Activated CD4-positive, alpha-beta T cell treated with anti-CD3 and anti-CD28 coated beads, Interleukin-2, amount 10 ng/mL, durations not matched to agents 7 days and 5 days (primary cell): ENCODE results near the gene ARHGAP23. TPM values are rescaled to one million over a fixed set of nuclear protein-coding genes. Genes with fewer than 3 reads are reported as not detected.
A peak's percentile ranks its signal among the peaks of the same experiment; 100 is the strongest.
"Not testable (repeated sequence)": the region's sequence is repeated elsewhere in the genome, so short reads cannot be mapped to it uniquely, and the experiment has no call there.

Source experiments
- CTCF ChIA-PET: fragments of 350-600 bp; sonication (Branson Sonifier 250); formaldehyde crosslinking; loops from one replicate; lab custom pipeline; 2021; ENCODE audit warnings: antibody characterized with exemption; lab: Charles Lee
- POLR2A ChIA-PET: fragments of 350-600 bp; sonication (Branson Sonifier 250); formaldehyde crosslinking; loops from one replicate; lab custom pipeline; 2021; ENCODE audit warnings: antibody characterized with exemption; lab: Charles Lee
- DNase-seq: peaks from one replicate; pipeline ENCODE4 v3.0.0-alpha.2; 2020
- H3K27ac Mint-ChIP-seq: one replicate; pipeline ENCODE4 v1.8.0; 2021; ENCODE audit warnings: mild to moderate bottlenecking, moderate library complexity, mixed read lengths
- H3K27me3 Mint-ChIP-seq: one replicate; pipeline ENCODE4 v1.8.0; 2021; ENCODE audit warnings: mixed read lengths
- H3K36me3 Mint-ChIP-seq: one replicate; pipeline ENCODE4 v1.8.0; 2021; ENCODE audit warnings: low read depth, mixed read lengths
- H3K4me1 Mint-ChIP-seq: one replicate; pipeline ENCODE4 v1.8.0; 2021; ENCODE audit warnings: mixed read lengths
- H3K4me3 Mint-ChIP-seq: one replicate; pipeline ENCODE4 v1.8.0; 2021; ENCODE audit warnings: mild to moderate bottlenecking, moderate library complexity, mixed read lengths
- H3K9me3 Mint-ChIP-seq: one replicate; pipeline ENCODE4 v1.8.0; 2021; ENCODE audit warnings: mixed read lengths
- total RNA-seq, 2 experiments: library from RNA; stranded (reverse); gene quantifications; one replicate each; pipeline ENCODE4 v1.2.3, GENCODE V29; 2021

Gene ARHGAP23
- total RNA-seq, 2 experiments from 2014 or later = 0.17 to 0.23 TPM

- Mint-ChIP-seq H3K4me1 (peaks cover 8% of the 10 kb centered on the region), H3K36me3 (peaks cover 2% of the 10 kb centered on the region), H3K9me3 (no peaks in the 10 kb centered on the region), H3K27me3 (peaks cover 37% of the 10 kb centered on the region), H3K4me3 (peak overlapping the region; percentile 27), H3K27ac (no peak overlapping the region)
- DNase-seq = no peak
- ChIA-PET CTCF (no interaction called here), POLR2A (no interaction called here)
Observed at GRCh38 chr17:38511150-38512108, 83.2 kb downstream of the ARHGAP23 start.

GRCh38 chr17:38512473-38513058 is 84.3 kb downstream of the ARHGAP23 start:
- H3K4me3 Mint-ChIP-seq = no peak overlapping the region
- H3K27ac Mint-ChIP-seq = no peak overlapping the region
- H3K9me3 Mint-ChIP-seq = no peaks in the 10 kb centered on the region
- no peak for DNase-seq
- peaks cover 8% of the 10 kb centered on the region for H3K4me1 Mint-ChIP-seq
- peaks cover 2% of the 10 kb centered on the region for H3K36me3 Mint-ChIP-seq
- POLR2A ChIA-PET = no interaction called here
- CTCF ChIA-PET = interaction anchor here (0.6 to 1.1 kb wide), 2 partner anchors 25 to 27 kb away, joined by 3 read pairs; no protein-coding TSS in a partner anchor
- H3K27me3 Mint-ChIP-seq = peaks cover 37% of the 10 kb centered on the region

- H3K27me3 Mint-ChIP-seq = peaks cover 11% of the 10 kb centered on the region
- CTCF ChIA-PET, DNase-seq, H3K9me3 Mint-ChIP-seq, H3K4me1 Mint-ChIP-seq, H3K27ac Mint-ChIP-seq, H3K4me3 Mint-ChIP-seq, POLR2A ChIA-PET, H3K36me3 Mint-ChIP-seq: not testable (repeated sequence)
Observed at GRCh38 chr17:38526526-38526925, 98.3 kb downstream of the ARHGAP23 start.

DNA sequence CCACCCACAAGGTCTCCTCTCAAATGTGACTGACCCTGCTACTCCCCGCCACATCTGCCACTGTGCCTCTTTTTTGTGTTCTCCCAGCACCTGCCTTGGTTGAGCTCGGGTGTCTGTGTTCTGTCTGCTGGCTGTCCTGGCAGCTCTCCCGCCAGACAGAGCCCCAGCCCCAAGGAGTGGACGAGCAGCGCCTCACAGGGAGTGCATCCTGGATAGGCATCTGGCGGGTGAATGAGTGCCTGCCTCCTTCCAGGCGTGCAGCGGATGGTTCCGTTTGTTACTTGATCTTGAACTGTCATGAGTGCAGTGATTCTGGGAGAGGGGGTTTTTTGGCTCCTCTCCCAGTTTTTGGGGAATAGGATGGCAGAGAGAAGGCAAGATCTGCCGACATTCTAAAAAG is 99.9 kb downstream of the ARHGAP23 start:
- H3K36me3 Mint-ChIP-seq, H3K27ac Mint-ChIP-seq, POLR2A ChIA-PET, H3K4me1 Mint-ChIP-seq, CTCF ChIA-PET, H3K27me3 Mint-ChIP-seq, H3K9me3 Mint-ChIP-seq, H3K4me3 Mint-ChIP-seq, DNase-seq: not testable (repeated sequence)

DNA sequence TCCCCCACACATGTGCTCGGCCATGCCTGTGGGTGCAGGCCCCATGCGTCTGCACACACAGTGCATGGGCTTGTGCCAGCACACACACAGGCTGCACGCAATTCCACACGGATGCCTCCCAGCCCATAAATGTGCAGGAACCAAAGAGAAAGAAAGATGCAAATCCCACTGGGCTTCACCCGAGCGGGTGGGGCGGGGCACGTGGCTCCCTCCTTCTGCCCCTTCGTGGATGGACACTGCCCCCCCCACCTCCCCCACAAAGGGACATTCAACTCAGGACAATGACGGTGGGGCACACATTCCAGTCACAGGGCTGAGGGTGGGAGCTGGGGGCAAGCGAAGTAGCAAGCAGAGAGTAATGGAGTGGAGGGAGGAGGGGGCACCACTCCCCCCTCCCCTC is 102.6 kb downstream of the ARHGAP23 start:
- CTCF ChIA-PET, DNase-seq, H3K36me3 Mint-ChIP-seq, H3K4me1 Mint-ChIP-seq, H3K4me3 Mint-ChIP-seq, POLR2A ChIA-PET, H3K9me3 Mint-ChIP-seq, H3K27ac Mint-ChIP-seq: not testable (repeated sequence)
- peaks cover 11% of the 10 kb centered on the region for H3K27me3 Mint-ChIP-seq

DNA sequence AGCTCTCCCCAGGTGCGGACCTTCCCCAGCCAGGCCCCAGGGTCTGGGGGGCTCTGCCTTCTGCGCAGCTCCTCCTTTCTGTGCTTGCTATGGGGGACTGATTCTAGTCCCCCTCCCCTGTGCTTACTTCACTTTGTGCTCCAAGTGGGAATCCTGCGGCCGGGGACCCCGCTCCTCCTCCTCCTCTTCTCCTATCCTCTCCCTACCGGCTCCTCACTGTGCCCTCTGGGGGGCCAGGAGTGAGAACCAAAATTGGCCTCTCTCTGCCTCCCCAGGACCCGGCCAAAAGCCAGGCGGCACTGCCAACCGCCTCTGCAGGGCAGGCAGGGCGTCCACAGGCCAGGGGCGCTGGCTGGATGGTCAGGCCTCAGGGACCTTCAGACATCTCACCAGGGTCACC is 103.5 kb downstream of the ARHGAP23 start:
- H3K4me3 Mint-ChIP-seq, H3K4me1 Mint-ChIP-seq, H3K36me3 Mint-ChIP-seq, DNase-seq, POLR2A ChIA-PET, H3K27ac Mint-ChIP-seq, CTCF ChIA-PET, H3K9me3 Mint-ChIP-seq: not testable (repeated sequence)
- peaks cover 11% of the 10 kb centered on the region for H3K27me3 Mint-ChIP-seq

DNA sequence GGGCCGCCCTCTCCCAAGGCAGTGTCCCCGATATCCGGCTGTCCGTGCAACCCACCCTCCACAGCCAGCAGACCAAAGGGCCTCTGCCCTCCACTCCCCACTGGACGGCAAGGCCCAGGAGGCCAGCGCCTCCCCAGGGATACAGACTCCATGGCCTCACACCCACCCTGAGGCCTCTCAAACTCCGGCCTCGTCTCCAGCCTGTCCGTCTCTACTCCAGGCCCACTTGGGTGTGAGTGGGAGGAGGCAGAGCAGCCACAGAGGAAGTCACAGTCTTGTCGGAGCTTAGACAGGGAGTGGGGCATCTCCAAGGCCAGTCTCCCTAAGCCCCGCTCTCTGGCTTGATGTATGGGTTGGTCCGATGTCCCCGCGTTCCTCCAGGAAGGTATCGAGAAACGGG is 104.2 kb downstream of the ARHGAP23 start:
- H3K36me3 Mint-ChIP-seq = no peaks in the 10 kb centered on the region
- ChIA-PET POLR2A (no interaction called here), CTCF (no interaction called here)
- no peaks in the 10 kb centered on the region for H3K9me3 Mint-ChIP-seq
- H3K27me3 Mint-ChIP-seq = peaks cover 11% of the 10 kb centered on the region
- H3K4me1 Mint-ChIP-seq = no peaks in the 10 kb centered on the region
- no peak overlapping the region for H3K27ac Mint-ChIP-seq
- H3K4me3 Mint-ChIP-seq = no peak overlapping the region
- DNase-seq = no peak

- no peaks in the 10 kb centered on the region for H3K4me1 Mint-ChIP-seq
- DNase-seq = no peak
- no peaks in the 10 kb centered on the region for H3K9me3 Mint-ChIP-seq
- no peak overlapping the region for H3K4me3 Mint-ChIP-seq
- H3K27ac Mint-ChIP-seq = no peak overlapping the region
- H3K27me3 Mint-ChIP-seq = peaks cover 6% of the 10 kb centered on the region
- POLR2A ChIA-PET = no interaction called here
- CTCF ChIA-PET = interaction anchor here (1.4 kb wide), 1 partner anchor 25 kb away, joined by 3 read pairs; no protein-coding TSS in a partner anchor
- H3K36me3 Mint-ChIP-seq = no peaks in the 10 kb centered on the region
Observed at GRCh38 chr17:38533241-38533640, 105.0 kb downstream of the ARHGAP23 start.

DNA sequence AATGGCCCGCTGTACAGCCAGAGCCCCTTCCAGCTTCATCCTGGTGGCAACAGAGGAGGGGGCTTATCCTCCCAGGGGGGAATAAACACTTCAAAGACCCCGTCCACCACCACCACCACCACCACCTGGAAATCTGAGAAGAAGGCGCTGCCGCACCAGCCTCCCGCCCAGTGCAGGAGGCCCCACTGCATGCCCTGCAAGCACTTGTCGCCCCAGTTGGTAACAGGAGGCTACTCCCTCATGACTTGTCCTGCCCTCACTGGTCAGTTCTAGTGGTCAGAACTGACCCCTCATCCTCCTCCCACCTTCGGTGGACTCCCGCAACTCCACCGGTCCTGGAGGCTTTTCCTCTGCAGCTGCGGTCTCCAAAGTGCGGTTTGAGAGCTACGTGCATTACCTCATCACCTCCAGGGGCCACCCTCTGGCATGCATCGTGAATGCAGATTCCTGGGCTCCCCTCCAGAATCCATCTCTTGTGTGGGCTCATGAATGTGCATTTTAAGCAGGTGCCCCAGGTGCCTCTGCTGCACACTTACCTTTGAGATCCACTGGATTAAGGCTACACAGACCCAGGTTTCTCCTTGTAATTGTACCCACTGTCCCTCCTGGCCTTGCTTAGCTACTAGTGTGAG is 105.7 kb downstream of the ARHGAP23 start:
- no peaks in the 10 kb centered on the region for H3K9me3 Mint-ChIP-seq
- H3K4me3 Mint-ChIP-seq = no peak overlapping the region
- CTCF ChIA-PET = interaction anchor here (1.0 to 1.4 kb wide), 2 partner anchors 10 to 24 kb away, joined by 3 read pairs; no protein-coding TSS in a partner anchor

GRCh38 chr17:38534498-38534885 is 106.2 kb downstream of the ARHGAP23 start:
- Mint-ChIP-seq H3K4me1 (no peaks in the 10 kb centered on the region), H3K4me3 (no peak overlapping the region), H3K27ac (no peak overlapping the region), H3K36me3 (no peaks in the 10 kb centered on the region), H3K27me3 (peaks cover 3% of the 10 kb centered on the region), H3K9me3 (no peaks in the 10 kb centered on the region)
- ChIA-PET POLR2A (no interaction called here), CTCF (interaction anchor here (1.0 kb wide), 1 partner anchor 10 kb away, joined by 3 read pairs; no protein-coding TSS in a partner anchor)
- no peak for DNase-seq

More for the DNA sequence above, 105.7 kb downstream of the ARHGAP23 start:
- Mint-ChIP-seq H3K27me3 (peaks cover 3% of the 10 kb centered on the region), H3K36me3 (no peaks in the 10 kb centered on the region), H3K27ac (no peak overlapping the region), H3K4me1 (no peaks in the 10 kb centered on the region)
- POLR2A ChIA-PET = no interaction called here
- no peak for DNase-seq

DNA sequence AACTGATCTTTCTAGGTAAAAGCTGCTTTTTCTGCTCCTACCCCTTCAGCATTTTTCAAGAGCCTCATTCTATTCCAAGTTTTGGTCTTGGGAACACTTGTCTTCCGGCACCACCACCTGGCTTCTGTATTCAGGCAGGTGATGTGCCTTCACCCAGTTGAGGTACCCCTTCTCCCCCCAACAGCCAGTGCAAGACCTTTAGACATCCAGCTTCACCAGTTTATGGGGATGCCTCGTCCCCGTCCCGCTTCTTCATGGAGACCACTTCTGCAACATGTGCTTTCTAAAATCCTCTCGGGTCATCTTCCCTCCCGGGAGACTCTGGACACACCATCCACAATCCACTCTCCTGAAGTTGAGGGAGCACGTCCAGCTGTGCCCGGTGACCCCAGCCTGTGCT is 107.6 kb downstream of the ARHGAP23 start:
- Mint-ChIP-seq H3K9me3 (no peaks in the 10 kb centered on the region), H3K4me3 (no peak overlapping the region), H3K27me3 (peaks cover 3% of the 10 kb centered on the region), H3K4me1 (no peaks in the 10 kb centered on the region), H3K36me3 (no peaks in the 10 kb centered on the region), H3K27ac (no peak overlapping the region)
- DNase-seq = no peak
- POLR2A ChIA-PET = no interaction called here
- CTCF ChIA-PET = interaction anchor here (0.6 to 1.0 kb wide), 3 partner anchors 22 to 221 kb away, joined by 3 to 4 read pairs (median 3); no protein-coding TSS in a partner anchor

GRCh38 chr17:38536661-38537060 is 108.4 kb downstream of the ARHGAP23 start:
- no peak overlapping the region for H3K4me3 Mint-ChIP-seq
- no peaks in the 10 kb centered on the region for H3K36me3 Mint-ChIP-seq

DNA sequence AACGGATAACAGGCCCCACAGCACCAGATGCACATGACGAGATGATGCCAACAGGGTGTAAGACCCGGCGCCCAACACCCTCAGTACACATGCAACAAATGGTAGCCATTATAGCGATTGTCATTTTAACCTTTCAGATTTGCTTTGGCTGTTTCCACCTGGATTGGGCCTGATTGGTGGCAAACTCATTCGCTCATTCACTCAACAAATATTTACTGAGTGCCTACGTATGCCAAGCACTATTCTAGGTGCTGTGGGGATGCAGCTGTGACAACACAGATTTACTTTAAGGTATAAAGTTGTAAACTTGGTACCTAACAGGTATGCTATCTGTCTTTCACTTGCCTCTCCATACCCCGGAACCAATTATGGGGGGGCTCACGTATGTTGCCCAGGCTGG is 110.6 kb downstream of the ARHGAP23 start:
- Mint-ChIP-seq H3K36me3 (no peaks in the 10 kb centered on the region), H3K4me3 (no peak overlapping the region), H3K4me1 (no peaks in the 10 kb centered on the region), H3K27me3 (peaks cover 3% of the 10 kb centered on the region), H3K9me3 (no peaks in the 10 kb centered on the region), H3K27ac (no peak overlapping the region)
- no peak for DNase-seq
- ChIA-PET CTCF (no interaction called here), POLR2A (no interaction called here)

More at GRCh38 chr17:38536661-38537060, 108.4 kb downstream of the ARHGAP23 start:
- CTCF ChIA-PET = interaction anchor here (0.6 to 1.2 kb wide), 3 partner anchors 16 to 22 kb away, joined by 3 to 5 read pairs (median 3); no protein-coding TSS in a partner anchor
- peaks cover 3% of the 10 kb centered on the region for H3K27me3 Mint-ChIP-seq
- no peak overlapping the region for H3K27ac Mint-ChIP-seq
- H3K4me1 Mint-ChIP-seq = no peaks in the 10 kb centered on the region
- no peaks in the 10 kb centered on the region for H3K9me3 Mint-ChIP-seq
- DNase-seq = no peak
- POLR2A ChIA-PET = no interaction called here
